SU-DHL-6 (cell line): ENCODE measurements around the gene SHISAL2A.

ENCODE experiments used
- EZH2phosphoT487 ChIP-seq: fragments of 200-600 bp; sonication (generic), shearing (Covaris generic); conservative IDR thresholded peaks from 2 replicates; pipeline ENCODE4 v1.6.1; 2018; ENCODE audit warnings: mild to moderate bottlenecking, antibody characterized with exemption, low read length, moderate library complexity, mixed read lengths
- TF ChIP-seq, protein P1 (sequence below): fragments of 200-600 bp; sonication (generic); IDR thresholded peaks from one replicate; pipeline ENCODE4 v1.5.1; 2017; ENCODE audit warnings: antibody characterized with exemption, mild to moderate bottlenecking, low read length, moderate library complexity; ENCODE audit not compliant: insufficient read depth, poor library complexity, severe bottlenecking

DNA sequence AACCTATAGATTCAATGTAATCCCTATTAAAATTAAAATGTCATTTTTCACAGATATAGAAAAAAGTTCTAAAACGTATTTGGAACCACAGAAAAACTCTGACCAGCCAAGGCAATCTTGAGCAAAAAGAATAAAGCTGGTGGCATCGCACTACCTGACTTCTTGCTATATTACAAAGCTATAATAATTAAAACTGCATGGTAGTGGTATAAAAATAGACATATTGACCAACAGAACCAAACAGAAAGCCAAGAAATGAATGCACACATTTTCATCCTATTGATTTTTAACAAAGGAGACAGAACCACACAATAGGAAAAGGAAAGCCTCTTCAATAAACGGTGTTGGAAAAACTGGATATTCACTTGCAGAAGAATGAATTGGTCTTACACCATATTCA, 9.2 kb upstream of the SHISAL2A start:
- TF ChIP-seq, protein P1, sequence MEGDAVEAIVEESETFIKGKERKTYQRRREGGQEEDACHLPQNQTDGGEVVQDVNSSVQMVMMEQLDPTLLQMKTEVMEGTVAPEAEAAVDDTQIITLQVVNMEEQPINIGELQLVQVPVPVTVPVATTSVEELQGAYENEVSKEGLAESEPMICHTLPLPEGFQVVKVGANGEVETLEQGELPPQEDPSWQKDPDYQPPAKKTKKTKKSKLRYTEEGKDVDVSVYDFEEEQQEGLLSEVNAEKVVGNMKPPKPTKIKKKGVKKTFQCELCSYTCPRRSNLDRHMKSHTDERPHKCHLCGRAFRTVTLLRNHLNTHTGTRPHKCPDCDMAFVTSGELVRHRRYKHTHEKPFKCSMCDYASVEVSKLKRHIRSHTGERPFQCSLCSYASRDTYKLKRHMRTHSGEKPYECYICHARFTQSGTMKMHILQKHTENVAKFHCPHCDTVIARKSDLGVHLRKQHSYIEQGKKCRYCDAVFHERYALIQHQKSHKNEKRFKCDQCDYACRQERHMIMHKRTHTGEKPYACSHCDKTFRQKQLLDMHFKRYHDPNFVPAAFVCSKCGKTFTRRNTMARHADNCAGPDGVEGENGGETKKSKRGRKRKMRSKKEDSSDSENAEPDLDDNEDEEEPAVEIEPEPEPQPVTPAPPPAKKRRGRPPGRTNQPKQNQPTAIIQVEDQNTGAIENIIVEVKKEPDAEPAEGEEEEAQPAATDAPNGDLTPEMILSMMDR = no peak
- no peak for TF ChIP-seq EZH2phosphoT487
